ENCODE data around the gene KTN1.

KTN1 gene

GRCh38 chr14:55717621-55718020 is 137.6 kb downstream of the KTN1 start:
- Histone ChIP-seq H3K36me3 (ENCODE audit: control insufficient read depth, insufficient read depth, low read length) (no peaks in the 10 kb centered on the region), H3K27ac (ENCODE audit: low read depth, low read length) (no peak overlapping the region), H3K9ac (ENCODE audit: low read length) (no peak overlapping the region), H3K4me1 (ENCODE audit: control insufficient read depth, insufficient read depth, low read length) (0 out of 2 replicates have a peak, but pooled peaks cover 3% of the 10 kb centered on the region), H3K9me3 (ENCODE audit: control insufficient read depth, insufficient read depth, low read depth, low read length) (no peaks in the 10 kb centered on the region), H3K27me3 (ENCODE audit: control insufficient read depth, insufficient read depth, low read length) (no peaks in the 10 kb centered on the region), H3K4me3 (ENCODE audit: low read depth, low read length) (no peak overlapping the region)

- Histone ChIP-seq H3K27me3 (ENCODE audit: control insufficient read depth, insufficient read depth, low read length) (no peaks in the 10 kb centered on the region), H3K27ac (ENCODE audit: low read depth, low read length) (no peak overlapping the region), H3K4me3 (ENCODE audit: low read depth, low read length) (no peak overlapping the region), H3K36me3 (ENCODE audit: control insufficient read depth, insufficient read depth, low read length) (no peaks in the 10 kb centered on the region), H3K4me1 (ENCODE audit: control insufficient read depth, insufficient read depth, low read length) (no peaks in the 10 kb centered on the region), H3K9me3 (ENCODE audit: control insufficient read depth, insufficient read depth, low read depth, low read length) (no peaks in the 10 kb centered on the region), H3K9ac (ENCODE audit: low read length) (no peak overlapping the region)
Measured at GRCh38 chr14:55718551-55718950, 138.5 kb downstream of the KTN1 start.

GRCh38 chr14:55720796-55721195 is 140.8 kb downstream of the KTN1 start:
- no peak overlapping the region for H3K4me3 ChIP-seq (ENCODE audit: low read depth, low read length)
- no peak overlapping the region for H3K9ac ChIP-seq (ENCODE audit: low read length)
- H3K4me1 ChIP-seq (ENCODE audit: control insufficient read depth, insufficient read depth, low read length): no peaks in the 10 kb centered on the region
- H3K27ac ChIP-seq (ENCODE audit: low read depth, low read length): no peak overlapping the region
- H3K36me3 ChIP-seq (ENCODE audit: control insufficient read depth, insufficient read depth, low read length): no peaks in the 10 kb centered on the region
- H3K9me3 ChIP-seq (ENCODE audit: control insufficient read depth, insufficient read depth, low read depth, low read length): no peaks in the 10 kb centered on the region
- H3K27me3 ChIP-seq (ENCODE audit: control insufficient read depth, insufficient read depth, low read length): no peaks in the 10 kb centered on the region

- Histone ChIP-seq H3K9me3 (ENCODE audit: control insufficient read depth, insufficient read depth, low read depth, low read length) (no peaks in the 10 kb centered on the region), H3K36me3 (ENCODE audit: control insufficient read depth, insufficient read depth, low read length) (no peaks in the 10 kb centered on the region), H3K27me3 (ENCODE audit: control insufficient read depth, insufficient read depth, low read length) (no peaks in the 10 kb centered on the region), H3K4me1 (ENCODE audit: control insufficient read depth, insufficient read depth, low read length) (no peaks in the 10 kb centered on the region), H3K9ac (ENCODE audit: low read length) (no peak overlapping the region), H3K27ac (ENCODE audit: low read depth, low read length) (no peak overlapping the region), H3K4me3 (ENCODE audit: low read depth, low read length) (no peak overlapping the region)
Measured at GRCh38 chr14:55721353-55721752, 141.3 kb downstream of the KTN1 start.

- no peaks in the 10 kb centered on the region for H3K4me1 ChIP-seq (ENCODE audit: control insufficient read depth, insufficient read depth, low read length)
- no peak overlapping the region for H3K4me3 ChIP-seq (ENCODE audit: low read depth, low read length)
- H3K36me3 ChIP-seq (ENCODE audit: control insufficient read depth, insufficient read depth, low read length): no peaks in the 10 kb centered on the region
- H3K9me3 ChIP-seq (ENCODE audit: control insufficient read depth, insufficient read depth, low read depth, low read length): no peaks in the 10 kb centered on the region
- H3K27ac ChIP-seq (ENCODE audit: low read depth, low read length): no peak overlapping the region
- no peaks in the 10 kb centered on the region for H3K27me3 ChIP-seq (ENCODE audit: control insufficient read depth, insufficient read depth, low read length)
- no peak overlapping the region for H3K9ac ChIP-seq (ENCODE audit: low read length)
Measured at GRCh38 chr14:55722054-55722453, 142.0 kb downstream of the KTN1 start.

GRCh38 chr14:55724736-55725135 is 144.7 kb downstream of the KTN1 start:
- H3K4me1 ChIP-seq (ENCODE audit: control insufficient read depth, insufficient read depth, low read length): no peaks in the 10 kb centered on the region
- no peaks in the 10 kb centered on the region for H3K27me3 ChIP-seq (ENCODE audit: control insufficient read depth, insufficient read depth, low read length)
- H3K9ac ChIP-seq (ENCODE audit: low read length): no peak overlapping the region
- H3K27ac ChIP-seq (ENCODE audit: low read depth, low read length): no peak overlapping the region
- no peaks in the 10 kb centered on the region for H3K36me3 ChIP-seq (ENCODE audit: control insufficient read depth, insufficient read depth, low read length)
- no peaks in the 10 kb centered on the region for H3K9me3 ChIP-seq (ENCODE audit: control insufficient read depth, insufficient read depth, low read depth, low read length)
- H3K4me3 ChIP-seq (ENCODE audit: low read depth, low read length): no peak overlapping the region

GRCh38 chr14:55730592-55731310 is 150.7 kb downstream of the KTN1 start:
- peaks cover 1% of the 10 kb centered on the region for H3K9me3 ChIP-seq (ENCODE audit: control insufficient read depth, insufficient read depth, low read depth, low read length)
- no peak overlapping the region for H3K27ac ChIP-seq (ENCODE audit: low read depth, low read length)
- no peaks in the 10 kb centered on the region for H3K36me3 ChIP-seq (ENCODE audit: control insufficient read depth, insufficient read depth, low read length)
- no peak overlapping the region for H3K4me3 ChIP-seq (ENCODE audit: low read depth, low read length)
- peaks cover 4% of the 10 kb centered on the region; the same call in 1 of the 2 replicates for H3K4me1 ChIP-seq (ENCODE audit: control insufficient read depth, insufficient read depth, low read length)
- no peak overlapping the region for H3K9ac ChIP-seq (ENCODE audit: low read length)
- no peaks in the 10 kb centered on the region for H3K27me3 ChIP-seq (ENCODE audit: control insufficient read depth, insufficient read depth, low read length)

- Histone ChIP-seq H3K9me3 (ENCODE audit: control insufficient read depth, insufficient read depth, low read depth, low read length) (peaks cover 8% of the 10 kb centered on the region), H3K27ac (ENCODE audit: low read depth, low read length) (no peak overlapping the region), H3K4me3 (ENCODE audit: low read depth, low read length) (no peak overlapping the region), H3K9ac (ENCODE audit: low read length) (no peak overlapping the region), H3K27me3 (ENCODE audit: control insufficient read depth, insufficient read depth, low read length) (no peaks in the 10 kb centered on the region), H3K4me1 (ENCODE audit: control insufficient read depth, insufficient read depth, low read length) (peaks cover 4% of the 10 kb centered on the region; the same call in 1 of the 2 replicates), H3K36me3 (ENCODE audit: control insufficient read depth, insufficient read depth, low read length) (no peaks in the 10 kb centered on the region)
Measured at GRCh38 chr14:55731311-55731872, 151.4 kb downstream of the KTN1 start.

GRCh38 chr14:55731881-55732498 is 152.0 kb downstream of the KTN1 start:
- no peak overlapping the region for H3K27ac ChIP-seq (ENCODE audit: low read depth, low read length)
- H3K9me3 ChIP-seq (ENCODE audit: control insufficient read depth, insufficient read depth, low read depth, low read length): peaks cover 8% of the 10 kb centered on the region
- H3K36me3 ChIP-seq (ENCODE audit: control insufficient read depth, insufficient read depth, low read length): no peaks in the 10 kb centered on the region
- no peak overlapping the region for H3K4me3 ChIP-seq (ENCODE audit: low read depth, low read length)
- H3K9ac ChIP-seq (ENCODE audit: low read length): no peak overlapping the region
- no peaks in the 10 kb centered on the region for H3K27me3 ChIP-seq (ENCODE audit: control insufficient read depth, insufficient read depth, low read length)
- peaks cover 4% of the 10 kb centered on the region; the same call in 1 of the 2 replicates for H3K4me1 ChIP-seq (ENCODE audit: control insufficient read depth, insufficient read depth, low read length)

- peaks cover 4% of the 10 kb centered on the region; the same call in 1 of the 2 replicates for H3K4me1 ChIP-seq (ENCODE audit: control insufficient read depth, insufficient read depth, low read length)
- H3K9me3 ChIP-seq (ENCODE audit: control insufficient read depth, insufficient read depth, low read depth, low read length): peaks cover 8% of the 10 kb centered on the region
- H3K27me3 ChIP-seq (ENCODE audit: control insufficient read depth, insufficient read depth, low read length): no peaks in the 10 kb centered on the region
- H3K27ac ChIP-seq (ENCODE audit: low read depth, low read length): no peak overlapping the region
- no peaks in the 10 kb centered on the region for H3K36me3 ChIP-seq (ENCODE audit: control insufficient read depth, insufficient read depth, low read length)
- no peak overlapping the region for H3K4me3 ChIP-seq (ENCODE audit: low read depth, low read length)
- no peak overlapping the region for H3K9ac ChIP-seq (ENCODE audit: low read length)
Measured at GRCh38 chr14:55733599-55733998, 153.6 kb downstream of the KTN1 start.
